Bronchial epithelial cell (primary cell): Measurements from ENCODE around the gene MAPRE2. TPM values are rescaled to one million over a fixed set of nuclear protein-coding genes. Genes with fewer than 3 reads are reported as not detected.
A peak's percentile ranks its signal among the peaks of the same experiment; 100 is the strongest.
"Not testable (repeated sequence)": the region's sequence is repeated elsewhere in the genome, so short reads cannot be mapped to it uniquely, and the experiment has no call there.

Experiments used
- DNase-seq: peaks from one replicate; pipeline ENCODE4 v3.0.0-alpha.2; 2010; ENCODE audit warnings: low read depth
- FAIRE-seq: peaks from 2 replicates; lab custom pipeline; 2011; peaks lifted over from hg19 to GRCh38; lab: Jason Lieb, UNC
- H3K27me3 ChIP-seq: 2 replicates; pipeline ENCODE4 v1.5.1; 2011; ENCODE audit warnings: low read length; ENCODE audit not compliant: control insufficient read depth, insufficient read depth
- H3K36me3 ChIP-seq: 2 replicates; pipeline ENCODE4 v1.5.1; 2011; ENCODE audit warnings: low read length; ENCODE audit not compliant: control insufficient read depth, insufficient read depth
- H3K4me3 ChIP-seq: 2 replicates; pipeline ENCODE4 v1.5.1; 2011; ENCODE audit warnings: mild to moderate bottlenecking, low read depth, low read length, control low read depth
- CTCF ChIP-seq: IDR thresholded peaks from 2 replicates; pipeline ENCODE4 v1.5.1; 2011; ENCODE audit warnings: mild to moderate bottlenecking, moderate library complexity, low read length, control low read depth, inconsistent platforms; ENCODE audit not compliant: insufficient read depth, severe bottlenecking
- total RNA-seq: library from RNA; depleted of rRNA; stranded (reverse); fragments of >200 nt; gene quantifications from 2 replicates; pipeline ENCODE4 v1.2.1, GENCODE V29; 2014

MAPRE2 gene
- total RNA-seq, 1 donor from 2014 or later, result 0.79 TPM

- no peak for DNase-seq
- Histone ChIP-seq H3K4me3 (no peak overlapping the region), H3K27me3 (no peaks in the 10 kb centered on the region), H3K36me3 (no peaks in the 10 kb centered on the region)
- TF ChIP-seq CTCF, result no peak
- no peak for FAIRE-seq
Measured at GRCh38 chr18:35161934-35162333, 120.7 kb downstream of the MAPRE2 start.

- Histone ChIP-seq H3K4me3 (no peak overlapping the region), H3K27me3 (no peaks in the 10 kb centered on the region), H3K36me3 (no peaks in the 10 kb centered on the region)
- TF ChIP-seq CTCF, result no peak
- FAIRE-seq, result no peak
- DNase-seq, result peak; percentile 48
Measured at GRCh38 chr18:35163014-35163539, 121.9 kb downstream of the MAPRE2 start.

GRCh38 chr18:35163721-35164120, 122.5 kb downstream of the MAPRE2 start:
- no peak for DNase-seq
- Histone ChIP-seq H3K4me3 (no peak overlapping the region), H3K36me3 (no peaks in the 10 kb centered on the region), H3K27me3 (no peaks in the 10 kb centered on the region)
- no peak for TF ChIP-seq CTCF
- no peak for FAIRE-seq

GRCh38 chr18:35164133-35164532, 122.9 kb downstream of the MAPRE2 start:
- no peak for TF ChIP-seq CTCF
- H3K4me3 ChIP-seq, result no peak overlapping the region
- no peak for FAIRE-seq

GRCh38 chr18:35167332-35167731, 126.1 kb downstream of the MAPRE2 start:
- H3K4me3 ChIP-seq, result no peak overlapping the region
- H3K36me3 ChIP-seq, result no peaks in the 10 kb centered on the region
- DNase-seq (no peak), FAIRE-seq (no peak)
- TF ChIP-seq CTCF, result no peak
- H3K27me3 ChIP-seq, result no peaks in the 10 kb centered on the region

More at GRCh38 chr18:35164133-35164532, 122.9 kb downstream of the MAPRE2 start:
- no peak for DNase-seq
- Histone ChIP-seq H3K27me3 (no peaks in the 10 kb centered on the region), H3K36me3 (no peaks in the 10 kb centered on the region)

GRCh38 chr18:35167857-35168256, 126.6 kb downstream of the MAPRE2 start:
- DNase-seq (no peak), FAIRE-seq (no peak)
- no peak for TF ChIP-seq CTCF
- Histone ChIP-seq H3K4me3 (no peak overlapping the region), H3K27me3 (no peaks in the 10 kb centered on the region), H3K36me3 (no peaks in the 10 kb centered on the region)

- not testable (repeated sequence) for H3K36me3 ChIP-seq, H3K27me3 ChIP-seq, FAIRE-seq, H3K4me3 ChIP-seq, DNase-seq
Measured at GRCh38 chr18:35170323-35170722, 129.1 kb downstream of the MAPRE2 start.
